Endodermal cell (in vitro differentiated cells): ENCODE results near the gene CTU2. TPM values are rescaled to one million over a fixed set of nuclear protein-coding genes. Genes with fewer than 3 reads are reported as not detected.

Experiments used
- DNase-seq: peaks from one replicate; pipeline ENCODE4 v3.0.0-alpha.2; 2017
- H3K27ac ChIP-seq: 2 replicates; pipeline ENCODE4 v1.5.1; 2013; ENCODE audit warnings: mild to moderate bottlenecking, low read depth, low read length, moderate library complexity
- H3K27me3 ChIP-seq: 2 replicates; pipeline ENCODE4 v1.6.1; 2013; ENCODE audit warnings: mild to moderate bottlenecking, low read length, moderate library complexity; ENCODE audit not compliant: insufficient read depth, control insufficient read depth, poor library complexity, severe bottlenecking
- H3K36me3 ChIP-seq: 2 replicates; pipeline ENCODE4 v1.7.0; 2013; ENCODE audit warnings: mild to moderate bottlenecking, low read length, moderate library complexity; ENCODE audit not compliant: control insufficient read depth, insufficient read depth
- H3K4me1 ChIP-seq: one replicate; pipeline ENCODE4 v1.7.0; 2013; ENCODE audit warnings: low read length; ENCODE audit not compliant: control insufficient read depth, insufficient read depth
- H3K4me3 ChIP-seq: 2 replicates; pipeline ENCODE4 v1.5.1; 2013; ENCODE audit warnings: mild to moderate bottlenecking, low read length, moderate library complexity
- H3K9ac ChIP-seq: 2 replicates; pipeline ENCODE4 v1.6.1; 2013; ENCODE audit warnings: mild to moderate bottlenecking, low read length, moderate library complexity; ENCODE audit not compliant: poor library complexity, severe bottlenecking; ENCODE audit errors: extremely low read depth
- H3K9me3 ChIP-seq: 2 replicates; pipeline ENCODE4 v1.6.1; 2013; ENCODE audit warnings: mild to moderate bottlenecking, low read length, moderate library complexity; ENCODE audit not compliant: control insufficient read depth
- H3K27ac Mint-ChIP-seq: 2 replicates; pipeline ENCODE4 v1.8.0; 2020; ENCODE audit warnings: mixed read lengths
- H3K27me3 Mint-ChIP-seq: 2 replicates; pipeline ENCODE4 v1.8.0; 2021; ENCODE audit warnings: mild to moderate bottlenecking, mixed read lengths; ENCODE audit not compliant: insufficient read depth
- H3K36me3 Mint-ChIP-seq: 2 replicates; pipeline ENCODE4 v1.8.0; 2020; ENCODE audit warnings: low read depth, mixed read lengths
- H3K4me1 Mint-ChIP-seq: 2 replicates; pipeline ENCODE4 v1.8.0; 2020; ENCODE audit warnings: mixed read lengths
- H3K4me3 Mint-ChIP-seq: 2 replicates; pipeline ENCODE4 v1.8.0; 2020; ENCODE audit warnings: mild to moderate bottlenecking, moderate library complexity, mixed read lengths
- H3K9me3 Mint-ChIP-seq: 2 replicates; pipeline ENCODE4 v1.8.0; 2020; ENCODE audit warnings: mild to moderate bottlenecking, mixed read lengths
- CTCF ChIP-seq: fragments of 200-600 bp; sonication (generic); conservative IDR thresholded peaks from 2 replicates; pipeline ENCODE4 v1.5.0; 2021; ENCODE audit warnings: antibody characterized with exemption, mild to moderate bottlenecking
- WGBS, 2 experiments: methylation state at CpG; one replicate each; pipeline versions ENCODE4 v1.1.5 to v1.1.7; 2013; ENCODE audit warnings: missing lambda C conversion rate in 2 of 2, mixed read lengths in 1 of 2; ENCODE audit not compliant: insufficient coverage in 1 of 2, insufficient read length in 1 of 2; 5-methylcytosine and 5-hydroxymethylcytosine counted together
- total RNA-seq, 2 donors: library from RNA; stranded (reverse); fragmentation: NEBNext Ultra II Directional in 1 of 2; extraction: Animal tissue kit (Norgen Biotek cat#: 25700) in 1 of 2; gene quantifications; 2 replicates in 1 of 2; 3 replicates in 1 of 2; pipeline ENCODE4 v1.2.1, GENCODE V29; 2021

The CTU2 gene
- total RNA-seq, 2 donors from 2014 or later, result 16.7 to 24.3 TPM

GRCh38 chr16:88762941-88763340 is 56.6 kb downstream of the CTU2 start:
- no peaks in the 10 kb centered on the region for H3K27me3 ChIP-seq
- no peaks in the 10 kb centered on the region for H3K36me3 Mint-ChIP-seq
- H3K9me3 ChIP-seq, result no peaks in the 10 kb centered on the region
- no peaks in the 10 kb centered on the region for H3K27me3 Mint-ChIP-seq
- H3K9me3 Mint-ChIP-seq, result no peaks in the 10 kb centered on the region
- H3K4me1 Mint-ChIP-seq, result peaks cover 18% of the 10 kb centered on the region
- no peaks in the 10 kb centered on the region for H3K36me3 ChIP-seq
- no peak overlapping the region for H3K4me3 Mint-ChIP-seq
- H3K4me1 ChIP-seq, result peaks cover 20% of the 10 kb centered on the region
- H3K9ac ChIP-seq, result peak overlapping the region; percentile 12
- no peak overlapping the region for H3K4me3 ChIP-seq
- peak overlapping the region; percentile 85 for H3K27ac Mint-ChIP-seq
- WGBS, 2 experiments, result 77 to 80% methylated on average over 7 to 10 of the region's 10 CpGs
- TF ChIP-seq CTCF, result no peak
- H3K27ac ChIP-seq, result peak overlapping the region; percentile 55
- no peak for DNase-seq

- Mint-ChIP-seq H3K36me3 (no peaks in the 10 kb centered on the region), H3K9me3 (no peaks in the 10 kb centered on the region), H3K27me3 (no peaks in the 10 kb centered on the region), H3K4me1 (peaks cover 21% of the 10 kb centered on the region), H3K27ac (peak overlapping the region; percentile 85), H3K4me3 (no peak overlapping the region)
- peak; percentile 63 for TF ChIP-seq CTCF
- Histone ChIP-seq H3K9ac (peak overlapping the region; percentile 18), H3K36me3 (no peaks in the 10 kb centered on the region), H3K4me1 (peaks cover 23% of the 10 kb centered on the region), H3K4me3 (no peak overlapping the region), H3K27me3 (no peaks in the 10 kb centered on the region), H3K27ac (peak overlapping the region; percentile 55), H3K9me3 (no peaks in the 10 kb centered on the region)
- DNase-seq, result peak; percentile 96
- 39 to 48% methylated on average over 7 to 14 of the region's 14 CpGs for WGBS, 2 experiments
These were observed 57.3 kb downstream of the CTU2 start for GRCh38 chr16:88763502-88764053.

- 93% methylated on average over 19 of the region's 19 CpGs for WGBS, 2 experiments
- no peaks in the 10 kb centered on the region for H3K36me3 Mint-ChIP-seq
- H3K27me3 Mint-ChIP-seq, result no peaks in the 10 kb centered on the region
- Histone ChIP-seq H3K36me3 (no peaks in the 10 kb centered on the region), H3K27ac (no peak overlapping the region), H3K9ac (peak overlapping the region; percentile 18), H3K9me3 (no peaks in the 10 kb centered on the region), H3K4me1 (peaks cover 24% of the 10 kb centered on the region), H3K4me3 (no peak overlapping the region), H3K27me3 (no peaks in the 10 kb centered on the region)
- no peak for TF ChIP-seq CTCF
- peak overlapping the region; percentile 85 for H3K27ac Mint-ChIP-seq
- DNase-seq, result no peak
- H3K4me1 Mint-ChIP-seq, result peaks cover 21% of the 10 kb centered on the region
- no peaks in the 10 kb centered on the region for H3K9me3 Mint-ChIP-seq
- H3K4me3 Mint-ChIP-seq, result no peak overlapping the region
These were observed 57.8 kb downstream of the CTU2 start for GRCh38 chr16:88764080-88764479.
